Thyroid gland (tissue), 4 donors: ENCODE measurements around the gene RHOJ. TPM values are rescaled to one million over a fixed set of nuclear protein-coding genes. Genes with fewer than 3 reads are reported as not detected.

Experiments
- DNase-seq, 2 donors: peaks; one replicate each; pipeline ENCODE4 v3.0.0-alpha.2; 2019
- H3K27ac ChIP-seq, 3 donors: fragments of 200-600 bp; sonication (generic); 1 replicate in 2 of 3; 2 replicates in 1 of 3; pipeline ENCODE4 v1.5.1; 2016 to 2019; ENCODE audit warnings: mild to moderate bottlenecking in 1 of 3, moderate library complexity in 1 of 3
- H3K27me3 ChIP-seq: fragments of 200-600 bp; sonication (generic); one replicate; pipeline ENCODE4 v1.5.1; 2019
- H3K36me3 ChIP-seq, 2 donors: fragments of 200-600 bp; sonication (generic); one replicate each; pipeline ENCODE4 v1.5.1; 2016 to 2019
- H3K4me1 ChIP-seq, 2 donors: fragments of 200-600 bp; sonication (generic); one replicate each; pipeline ENCODE4 v1.5.1; 2017 to 2019
- H3K4me3 ChIP-seq, 3 donors: fragments of 200-600 bp; sonication (generic); replicated peaks in 1 of 3; 1 replicate in 2 of 3; 2 replicates in 1 of 3; pipeline ENCODE4 v1.5.1; 2016; ENCODE audit warnings: mild to moderate bottlenecking in 1 of 3
- H3K9me3 ChIP-seq: fragments of 200-600 bp; sonication (generic); one replicate; pipeline ENCODE4 v1.5.1; 2017
- CTCF ChIP-seq, 6 experiments: fragments of 200-600 bp in 3 of 6; fragments of 450-650 bp in 3 of 6; sonication (generic) in 3 of 6; IDR thresholded peaks; one replicate each; pipeline ENCODE4 v1.5.1; 2016 to 2019; ENCODE audit warnings: antibody characterized with exemption in 6 of 6, mild to moderate bottlenecking in 2 of 6, inconsistent platforms in 1 of 6, moderate library complexity in 1 of 6
- POLR2A ChIP-seq, 2 donors: fragments of 450-650 bp; IDR thresholded peaks; one replicate each; pipeline ENCODE4 v1.6.1; 2017; ENCODE audit warnings: antibody characterized with exemption in 2 of 2, mild to moderate bottlenecking in 2 of 2, moderate library complexity in 1 of 2
- WGBS, 2 donors: methylation state at CpG; one replicate each; pipeline ENCODE4 v1.1.5; 2017; 5-methylcytosine and 5-hydroxymethylcytosine counted together
- intact Hi-C: fragments of 100-400 bp; cut with DNase I; formaldehyde crosslinking; loops from one replicate; pipeline ENCODE4 v1.15.1; 2023
- total RNA-seq, 4 donors: library from RNA; depleted of rRNA; stranded (reverse); fragments of >200 nt; gene quantifications; one replicate each; pipeline ENCODE4 v1.2.3, GENCODE V29; 2016

The RHOJ gene
- total RNA-seq, 4 donors from 2014 or later: 10.3 to 23.0 (median 15.4) TPM

GRCh38 chr14:63180011-63180410 lies 24.2 kb upstream of the RHOJ start:
- Histone ChIP-seq H3K4me3 (no peak overlapping the region), H3K36me3 (no peaks in the 10 kb centered on the region), H3K4me1 (no peaks in the 10 kb centered on the region), H3K27ac (no peak overlapping the region), H3K27me3 (no peaks in the 10 kb centered on the region), H3K9me3 (no peaks in the 10 kb centered on the region)
- no peak for TF ChIP-seq CTCF (IDR thresholded peaks at IDR 0.05)
- TF ChIP-seq POLR2A (IDR thresholded peaks at IDR 0.05): no peak
- no peak for DNase-seq
- intact Hi-C loops: no loop called here
- WGBS, 2 donors: 59 to 88% methylated on average over 3 of the region's 3 CpGs

GRCh38 chr14:63182968-63183367 lies 21.3 kb upstream of the RHOJ start:
- Histone ChIP-seq H3K36me3 (no peaks in the 10 kb centered on the region), H3K9me3 (no peaks in the 10 kb centered on the region), H3K4me3 (no peak overlapping the region), H3K27me3 (no peaks in the 10 kb centered on the region), H3K27ac (no peak overlapping the region), H3K4me1 (no peaks in the 10 kb centered on the region)
- intact Hi-C loops: no loop called here
- 42 to 48% methylated on average over 3 of the region's 3 CpGs for WGBS, 2 donors
- no peak for DNase-seq
- TF ChIP-seq CTCF (IDR thresholded peaks at IDR 0.05) (no peak), POLR2A (IDR thresholded peaks at IDR 0.05) (no peak)

GRCh38 chr14:63186453-63186852 lies 17.8 kb upstream of the RHOJ start:
- Histone ChIP-seq H3K4me1 (no peaks in the 10 kb centered on the region), H3K4me3 (no peak overlapping the region), H3K36me3 (no peaks in the 10 kb centered on the region), H3K9me3 (no peaks in the 10 kb centered on the region), H3K27ac (no peak overlapping the region), H3K27me3 (no peaks in the 10 kb centered on the region)
- TF ChIP-seq POLR2A (IDR thresholded peaks at IDR 0.05) (no peak), CTCF (IDR thresholded peaks at IDR 0.05) (no peak)
- DNase-seq: no peak
- intact Hi-C loops: no loop called here
- 89 to 93% methylated on average over 1 of the region's 1 CpG for WGBS, 2 donors

- no peaks in the 10 kb centered on the region for H3K27me3 ChIP-seq
- no peaks in the 10 kb centered on the region for H3K4me1 ChIP-seq
- H3K9me3 ChIP-seq: no peaks in the 10 kb centered on the region
- DNase-seq: no peak
- intact Hi-C loops: no loop called here
- H3K4me3 ChIP-seq: no peak overlapping the region
- no peak overlapping the region for H3K27ac ChIP-seq
- H3K36me3 ChIP-seq: no peaks in the 10 kb centered on the region
- WGBS, 2 donors: 85 to 90% methylated on average over 3 of the region's 3 CpGs
- TF ChIP-seq POLR2A (IDR thresholded peaks at IDR 0.05): no peak
- no peak for TF ChIP-seq CTCF (IDR thresholded peaks at IDR 0.05)
These were observed 13.0 kb upstream of the RHOJ start for GRCh38 chr14:63191211-63191610.

GRCh38 chr14:63192085-63192484 lies 12.2 kb upstream of the RHOJ start:
- TF ChIP-seq CTCF (IDR thresholded peaks at IDR 0.05) (no peak), POLR2A (IDR thresholded peaks at IDR 0.05) (no peak)
- H3K4me1 ChIP-seq: no peaks in the 10 kb centered on the region
- no peaks in the 10 kb centered on the region for H3K9me3 ChIP-seq
- H3K36me3 ChIP-seq: no peaks in the 10 kb centered on the region
- H3K4me3 ChIP-seq: no peak overlapping the region
- no peak overlapping the region for H3K27ac ChIP-seq
- 33 to 60% methylated on average over 2 of the region's 2 CpGs for WGBS, 2 donors
- intact Hi-C loops: no loop called here
- no peaks in the 10 kb centered on the region for H3K27me3 ChIP-seq
- DNase-seq: no peak
